Stimulated activated effector memory CD8-positive, alpha-beta T cell treated with anti-CD3 and anti-CD28 coated beads, Interleukin-12 subunit alpha, Interleukin-12 subunit beta, amount 100 ng/mL, for 72 hours (primary cell): ENCODE data around the gene RGL3.
"Not testable (repeated sequence)": the region's sequence is repeated elsewhere in the genome, so short reads cannot be mapped to it uniquely, and the experiment has no call there.

Source experiments
- ATAC-seq: fragments of 150-1000 bp; cut with Tn5 transposase; 2 replicates; pipeline ENCODE4 v1.10.0; 2021
- DNase-seq, 2 donors: peaks; one replicate each; pipeline ENCODE4 v3.0.0; 2021 to 2022; ENCODE audit warnings: low spot score in 2 of 2
- H3K27ac Mint-ChIP-seq: one replicate; pipeline ENCODE4 v1.8.0; 2022; ENCODE audit warnings: mild to moderate bottlenecking, mixed read lengths
- H3K36me3 Mint-ChIP-seq: one replicate; pipeline ENCODE4 v1.8.0; 2022; ENCODE audit warnings: mild to moderate bottlenecking, mixed read lengths
- H3K4me1 Mint-ChIP-seq: one replicate; pipeline ENCODE4 v1.8.0; 2022; ENCODE audit warnings: mixed read lengths
- H3K4me3 Mint-ChIP-seq: one replicate; pipeline ENCODE4 v1.8.0; 2022; ENCODE audit warnings: mild to moderate bottlenecking, mixed read lengths
- H3K9me3 Mint-ChIP-seq: one replicate; pipeline ENCODE4 v1.8.0; 2022; ENCODE audit warnings: mixed read lengths

RGL3 gene

GRCh38 chr19:11410682-11411081 lies 8.4 kb downstream of the RGL3 start:
- ATAC-seq (no peak), DNase-seq (no peak)
- no peak overlapping the region for H3K27ac Mint-ChIP-seq
- H3K4me3 Mint-ChIP-seq: no peak overlapping the region
- H3K4me1 Mint-ChIP-seq: no peaks in the 10 kb centered on the region
- no peaks in the 10 kb centered on the region for H3K36me3 Mint-ChIP-seq
- no peaks in the 10 kb centered on the region for H3K9me3 Mint-ChIP-seq

GRCh38 chr19:11408591-11408990 lies 10.5 kb downstream of the RGL3 start:
- Mint-ChIP-seq H3K4me3 (no peak overlapping the region), H3K4me1 (no peaks in the 10 kb centered on the region), H3K9me3 (no peaks in the 10 kb centered on the region), H3K27ac (no peak overlapping the region), H3K36me3 (no peaks in the 10 kb centered on the region)
- ATAC-seq: no peak
- DNase-seq: no peak

GRCh38 chr19:11406703-11407236 lies 12.3 kb downstream of the RGL3 start:
- H3K4me3 Mint-ChIP-seq, H3K27ac Mint-ChIP-seq, DNase-seq, H3K9me3 Mint-ChIP-seq, H3K36me3 Mint-ChIP-seq, ATAC-seq, H3K4me1 Mint-ChIP-seq: not testable (repeated sequence)

- Mint-ChIP-seq H3K4me1 (no peaks in the 10 kb centered on the region), H3K4me3 (no peak overlapping the region), H3K27ac (no peak overlapping the region), H3K36me3 (no peaks in the 10 kb centered on the region), H3K9me3 (no peaks in the 10 kb centered on the region)
- DNase-seq (no peak), ATAC-seq (peak; percentile 51)
Measured at GRCh38 chr19:11405846-11406643, 13.1 kb downstream of the RGL3 start.

GRCh38 chr19:11404588-11405222 lies 14.4 kb downstream of the RGL3 start:
- H3K36me3 Mint-ChIP-seq: no peaks in the 10 kb centered on the region
- DNase-seq (no peak), ATAC-seq (no peak)
- H3K9me3 Mint-ChIP-seq: no peaks in the 10 kb centered on the region
- no peak overlapping the region for H3K27ac Mint-ChIP-seq
- H3K4me1 Mint-ChIP-seq: no peaks in the 10 kb centered on the region
- H3K4me3 Mint-ChIP-seq: no peak overlapping the region

GRCh38 chr19:11401808-11402543 lies 17.1 kb downstream of the RGL3 start:
- no peaks in the 10 kb centered on the region for H3K36me3 Mint-ChIP-seq
- H3K4me1 Mint-ChIP-seq: no peaks in the 10 kb centered on the region
- no peak for ATAC-seq
- H3K27ac Mint-ChIP-seq: no peak overlapping the region
- H3K4me3 Mint-ChIP-seq: no peak overlapping the region
- no peaks in the 10 kb centered on the region for H3K9me3 Mint-ChIP-seq
- no peak for DNase-seq

GRCh38 chr19:11400798-11401197 lies 18.3 kb downstream of the RGL3 start:
- DNase-seq (no peak), ATAC-seq (no peak)
- no peak overlapping the region for H3K27ac Mint-ChIP-seq
- H3K4me3 Mint-ChIP-seq: no peak overlapping the region
- no peaks in the 10 kb centered on the region for H3K9me3 Mint-ChIP-seq
- H3K4me1 Mint-ChIP-seq: no peaks in the 10 kb centered on the region
- no peaks in the 10 kb centered on the region for H3K36me3 Mint-ChIP-seq

- ATAC-seq (no peak), DNase-seq (no peak)
- Mint-ChIP-seq H3K9me3 (no peaks in the 10 kb centered on the region), H3K27ac (no peak overlapping the region), H3K4me1 (peaks cover 4% of the 10 kb centered on the region), H3K4me3 (no peak overlapping the region), H3K36me3 (no peaks in the 10 kb centered on the region)
Measured at GRCh38 chr19:11399667-11400066, 19.4 kb downstream of the RGL3 start.

GRCh38 chr19:11397089-11397610 lies 22.0 kb downstream of the RGL3 start:
- Mint-ChIP-seq H3K9me3 (no peaks in the 10 kb centered on the region), H3K4me1 (peaks cover 4% of the 10 kb centered on the region), H3K4me3 (no peak overlapping the region), H3K27ac (no peak overlapping the region), H3K36me3 (no peaks in the 10 kb centered on the region)
- DNase-seq: no peak
- no peak for ATAC-seq

- ATAC-seq (no peak), DNase-seq (no peak)
- Mint-ChIP-seq H3K4me3 (no peak overlapping the region), H3K36me3 (no peaks in the 10 kb centered on the region), H3K27ac (no peak overlapping the region), H3K9me3 (no peaks in the 10 kb centered on the region), H3K4me1 (peaks cover 4% of the 10 kb centered on the region)
Measured at GRCh38 chr19:11390933-11391680, 28.0 kb downstream of the RGL3 start.

GRCh38 chr19:11390359-11390758 lies 28.8 kb downstream of the RGL3 start:
- DNase-seq (no peak), ATAC-seq (no peak)
- peaks cover 3% of the 10 kb centered on the region for H3K4me1 Mint-ChIP-seq
- H3K4me3 Mint-ChIP-seq: no peak overlapping the region
- H3K9me3 Mint-ChIP-seq: no peaks in the 10 kb centered on the region
- H3K36me3 Mint-ChIP-seq: no peaks in the 10 kb centered on the region
- no peak overlapping the region for H3K27ac Mint-ChIP-seq

- no peaks in the 10 kb centered on the region for H3K9me3 Mint-ChIP-seq
- no peak for ATAC-seq
- peaks cover 9% of the 10 kb centered on the region for H3K4me1 Mint-ChIP-seq
Measured at GRCh38 chr19:11387162-11388034, 31.7 kb downstream of the RGL3 start.

GRCh38 chr19:11384778-11385129 lies 34.4 kb downstream of the RGL3 start:
- no peak for ATAC-seq
- Mint-ChIP-seq H3K27ac (no peak overlapping the region), H3K9me3 (no peaks in the 10 kb centered on the region), H3K36me3 (peaks cover 13% of the 10 kb centered on the region), H3K4me3 (no peak overlapping the region), H3K4me1 (peaks cover 26% of the 10 kb centered on the region)
- no peak for DNase-seq

More at GRCh38 chr19:11387162-11388034, 31.7 kb downstream of the RGL3 start:
- no peak overlapping the region for H3K4me3 Mint-ChIP-seq
- H3K27ac Mint-ChIP-seq: no peak overlapping the region
- H3K36me3 Mint-ChIP-seq: no peaks in the 10 kb centered on the region
- DNase-seq: no peak

GRCh38 chr19:11383706-11384048 lies 35.4 kb downstream of the RGL3 start:
- Mint-ChIP-seq H3K27ac (no peak overlapping the region), H3K4me1 (peaks cover 30% of the 10 kb centered on the region), H3K4me3 (peak overlapping the region; percentile 83), H3K36me3 (peaks cover 16% of the 10 kb centered on the region), H3K9me3 (no peaks in the 10 kb centered on the region)
- ATAC-seq (no peak), DNase-seq (no peak)
